T follicular helper cell (primary cell): ENCODE results near the gene MLST8.

Experiments
- DNase-seq: peaks from one replicate; pipeline ENCODE4 v3.0.0-alpha.2; 2020; ENCODE audit warnings: low read depth

MLST8 gene

DNA sequence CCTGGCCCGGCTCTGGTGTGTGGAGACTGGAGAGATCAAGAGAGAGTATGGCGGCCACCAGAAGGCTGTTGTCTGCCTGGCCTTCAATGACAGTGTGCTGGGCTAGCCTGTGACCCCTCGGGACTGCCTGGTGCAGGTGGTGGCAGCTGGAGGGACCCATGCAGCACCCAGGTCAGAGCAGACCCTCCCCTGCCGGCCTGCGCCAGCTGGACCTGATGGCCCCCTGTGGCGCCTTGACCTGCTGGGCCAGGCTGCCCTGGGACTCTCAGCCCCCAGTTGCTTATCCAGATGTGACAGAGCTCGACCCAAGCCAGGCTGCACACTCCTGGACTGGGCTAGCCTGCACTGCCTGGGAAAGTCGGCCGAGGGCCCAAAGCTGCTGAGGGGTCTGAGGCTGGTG lies 3.5 kb downstream of the MLST8 start:
- no peak for DNase-seq

DNA sequence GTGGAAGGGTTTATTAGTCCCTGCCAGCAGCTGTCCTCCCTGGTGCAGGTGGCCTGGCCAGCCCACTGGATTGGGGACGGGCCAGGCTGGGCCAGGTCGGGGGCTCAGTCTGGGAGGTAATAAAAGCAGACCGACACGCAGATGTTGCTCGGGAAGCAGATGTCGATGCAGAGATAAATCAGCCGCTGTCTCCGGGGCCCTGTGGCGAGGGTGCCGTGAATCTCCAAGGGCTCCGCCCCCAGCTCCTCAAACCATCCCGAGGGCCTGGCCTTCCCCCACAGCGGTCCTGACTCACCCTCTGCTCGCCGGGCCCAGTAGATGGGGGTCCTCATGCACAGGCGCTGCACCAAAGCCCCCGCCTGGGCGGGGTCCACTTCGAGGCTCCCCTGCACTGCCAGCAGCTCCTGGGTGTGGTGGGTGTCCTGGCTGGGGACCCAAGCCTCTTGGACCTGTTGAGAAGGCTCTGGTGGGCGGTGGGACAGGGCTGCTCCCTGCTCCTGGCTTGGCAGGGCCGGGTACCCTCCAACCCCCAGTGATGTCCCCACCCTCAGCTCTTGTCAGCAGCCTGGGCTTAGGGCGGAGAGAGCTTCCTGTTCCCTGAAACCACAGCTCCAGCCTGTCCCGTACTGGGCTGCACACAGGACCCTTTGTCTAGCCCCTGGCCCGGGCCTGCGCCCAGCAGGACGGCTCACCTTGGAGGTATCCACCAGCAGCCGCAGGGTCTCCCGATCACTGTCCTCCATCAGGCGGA lies 4.2 kb downstream of the MLST8 start:
- no peak for DNase-seq

DNA sequence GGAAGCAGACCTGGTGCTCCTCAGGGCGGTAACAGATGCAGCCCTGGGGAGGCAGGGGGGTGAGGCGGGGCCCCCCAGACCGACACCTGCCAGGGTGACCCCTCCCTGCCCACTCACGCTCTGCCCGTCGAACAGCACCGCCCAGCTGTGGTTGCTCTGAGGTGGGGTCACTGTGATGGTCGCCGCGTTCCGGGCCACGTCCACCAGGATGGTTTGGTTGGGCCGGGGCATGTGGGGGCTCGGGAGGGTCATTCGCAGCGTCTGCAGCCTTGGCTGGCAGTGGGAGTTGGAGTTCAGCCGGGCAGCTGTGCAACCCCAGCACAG lies 4.7 kb downstream of the MLST8 start:
- no peak for DNase-seq

- DNase-seq: no peak
These were observed 5.4 kb downstream of the MLST8 start, which contains the start of gene BRICD5 for GRCh38 chr16:2210386-2211365. TSS of gene BRICD5 (minus strand) at chr16:2210863. CDS start at chr16:2210833, 30 bp downstream.

DNA sequence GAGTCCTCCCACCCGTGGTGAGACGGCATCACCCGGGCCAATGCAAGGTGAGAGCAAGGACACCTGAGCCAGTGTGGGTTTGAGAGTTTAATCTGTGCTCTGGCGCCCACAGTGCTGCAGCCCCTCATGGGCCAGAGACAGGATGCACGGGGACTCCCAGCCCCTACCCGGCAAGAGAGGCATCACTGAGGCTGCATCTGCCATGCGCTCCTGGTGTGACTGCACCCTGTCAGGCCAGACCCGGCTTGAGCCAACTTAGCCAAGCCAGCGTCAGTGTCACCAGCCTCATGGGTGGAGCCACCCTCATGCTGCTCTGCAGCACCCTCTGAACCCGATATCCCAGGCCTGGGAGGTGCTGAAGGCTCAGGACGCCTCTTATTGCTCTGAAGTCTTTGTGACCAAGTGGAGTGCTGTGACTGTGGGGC lies 6.7 kb downstream of the MLST8 start:
- no peak for DNase-seq

DNA sequence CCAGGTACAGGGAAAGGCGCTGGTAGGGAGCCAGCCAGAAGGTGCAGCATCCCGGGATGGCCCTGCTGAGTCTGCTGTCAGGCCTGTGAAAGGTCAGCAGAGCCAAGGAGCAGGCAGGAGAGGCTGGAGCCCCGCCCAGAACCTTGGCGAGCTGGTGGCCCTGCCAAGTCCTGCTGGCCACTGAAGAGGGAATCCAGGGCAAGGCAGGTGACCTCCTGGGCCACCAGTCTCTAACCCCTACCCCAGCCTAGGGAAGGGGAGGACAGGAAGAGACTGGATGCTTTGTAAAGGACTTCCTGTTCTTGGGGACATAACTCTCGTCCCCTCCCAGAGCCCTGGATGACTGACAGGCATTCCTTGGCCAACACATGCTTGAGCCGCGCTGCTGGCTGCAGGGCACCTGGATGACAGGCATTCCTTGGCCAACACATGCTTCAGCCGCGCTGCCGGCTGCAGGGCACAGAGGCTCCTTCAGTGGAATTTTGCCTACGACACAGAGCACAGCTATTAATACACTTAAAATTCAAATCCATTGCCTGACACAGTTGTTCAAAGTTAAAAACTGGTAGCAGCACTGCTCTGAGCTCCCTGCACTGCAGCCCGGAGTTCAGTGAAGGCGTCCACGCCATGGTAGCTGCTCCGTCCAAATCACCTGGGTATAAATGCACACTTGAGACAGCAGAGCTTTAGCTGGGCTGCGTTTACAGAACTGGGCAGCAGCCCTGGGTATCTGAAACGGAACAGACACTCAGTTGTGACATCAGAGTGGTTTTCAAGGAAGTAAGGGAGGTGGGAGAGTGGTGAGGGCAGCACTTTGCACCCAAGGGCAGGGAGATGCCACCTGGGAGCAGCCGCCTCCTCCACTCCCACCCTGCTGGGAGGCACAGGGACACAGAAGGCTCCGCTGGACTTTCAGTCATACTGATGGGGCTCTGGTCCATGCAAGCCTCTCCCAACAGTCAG lies 7.4 kb downstream of the MLST8 start:
- DNase-seq: no peak

GRCh38 chr16:2213817-2214718 lies 8.8 kb downstream of the MLST8 start:
- DNase-seq: no peak

GRCh38 chr16:2214719-2214968 lies 9.4 kb downstream of the MLST8 start, which contains the start of gene PGP:
TSS of gene PGP (minus strand) at chr16:2214840. CDS start at chr16:2214777, 63 bp downstream.
- no peak for DNase-seq

DNA sequence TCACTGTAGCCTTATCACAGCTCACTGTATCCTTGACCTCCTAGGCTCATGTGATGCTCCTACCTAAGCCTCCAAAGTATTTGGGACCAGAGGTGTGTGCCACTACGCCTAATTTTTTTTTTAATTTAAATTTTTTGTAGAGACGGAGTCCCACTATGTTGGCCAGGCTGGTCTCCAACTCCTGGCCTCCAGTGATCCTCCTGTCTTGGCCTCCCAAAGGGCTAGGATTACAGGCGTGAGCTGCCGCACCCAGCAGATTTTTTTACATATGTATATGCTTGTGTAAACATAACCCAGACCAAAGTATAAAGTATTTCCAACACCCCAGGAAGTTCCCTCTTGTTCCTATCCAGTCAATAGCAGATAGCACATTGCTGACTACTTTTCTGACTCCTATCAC lies 11.1 kb downstream of the MLST8 start:
- DNase-seq: no peak

- peak; percentile 97 for DNase-seq
These were observed 18.1 kb downstream of the MLST8 start, which contains the start of gene E4F1 for GRCh38 chr16:2223221-2223941. TSS of gene E4F1 (plus strand) at chr16:2223591. CDS start at chr16:2223614, 23 bp downstream.

GRCh38 chr16:2223942-2224486 lies 18.8 kb downstream of the MLST8 start:
- DNase-seq: no peak

GRCh38 chr16:2226245-2226793 lies 21.1 kb downstream of the MLST8 start:
- DNase-seq: no peak

DNA sequence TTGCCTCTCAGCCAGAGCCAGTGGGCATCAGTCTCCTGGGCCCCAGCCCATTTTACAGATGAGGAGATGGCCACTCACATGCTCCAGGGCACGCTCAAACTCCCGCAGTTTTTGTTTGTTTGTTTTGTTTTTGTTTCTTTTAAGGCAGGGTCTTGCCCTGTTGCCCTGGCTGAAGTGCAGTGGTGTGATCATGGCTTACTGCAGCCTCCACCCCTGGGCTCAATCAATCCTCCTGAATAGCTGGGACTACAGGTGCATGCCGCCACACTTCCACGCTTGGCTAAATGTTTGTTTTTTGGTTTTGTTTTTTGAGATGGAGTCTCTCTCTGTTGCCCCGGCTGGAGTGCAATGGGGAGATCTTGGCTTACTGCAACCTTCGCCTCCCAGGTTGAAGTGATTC lies 21.7 kb downstream of the MLST8 start:
- no peak for DNase-seq

- no peak for DNase-seq
These were observed 23.0 kb downstream of the MLST8 start for GRCh38 chr16:2228161-2228824.

DNA sequence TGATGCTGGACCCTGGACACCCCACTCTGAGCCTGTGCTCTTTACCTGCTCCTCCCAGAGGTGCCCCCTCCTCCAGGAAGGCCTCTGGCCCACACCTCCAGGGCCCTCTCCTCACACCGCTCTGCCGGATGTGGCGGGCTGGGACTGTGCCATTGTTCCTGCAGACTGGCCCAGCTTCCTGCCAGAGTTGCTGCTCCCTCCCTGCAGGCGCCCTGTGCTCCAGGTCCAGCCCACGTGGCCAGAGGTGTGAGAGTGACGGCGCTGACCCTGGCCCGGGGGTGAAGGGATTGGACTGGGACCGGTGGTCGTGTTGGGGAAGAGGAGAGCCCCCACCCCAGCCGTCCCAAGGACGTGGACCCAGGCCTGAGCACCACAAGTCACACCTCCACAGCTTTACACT lies 23.8 kb downstream of the MLST8 start:
- DNase-seq: no peak

DNA sequence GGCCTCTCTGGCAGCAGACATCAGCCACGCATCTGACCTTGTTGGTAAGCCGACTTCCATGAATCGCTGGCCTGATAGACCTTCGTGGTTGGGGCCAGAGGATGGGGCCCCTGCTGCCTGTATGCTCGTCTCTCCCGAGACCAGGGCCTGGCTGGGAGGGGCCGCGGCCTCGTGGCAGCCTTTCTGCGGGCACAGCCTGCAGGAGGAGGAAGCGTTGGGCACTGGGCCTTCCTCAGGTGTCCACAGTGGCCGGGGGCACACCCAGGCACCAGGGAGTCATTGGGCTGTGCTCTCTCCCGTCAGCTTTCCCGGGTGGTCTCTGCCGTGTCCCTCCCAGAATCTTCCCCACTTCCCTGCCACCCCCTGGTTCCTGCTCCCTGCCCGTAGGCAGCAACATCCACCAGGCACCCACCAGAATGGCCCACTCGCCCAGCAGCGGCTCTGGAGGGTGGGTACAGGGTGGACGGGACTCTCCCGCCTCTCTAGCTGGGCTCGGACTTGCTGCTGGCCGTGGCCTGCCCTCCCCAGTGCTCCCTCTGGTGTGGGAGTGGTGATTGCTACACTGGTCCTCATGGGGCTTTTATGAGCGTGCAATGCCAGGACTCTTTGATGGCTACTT lies 24.5 kb downstream of the MLST8 start:
- no peak for DNase-seq

DNA sequence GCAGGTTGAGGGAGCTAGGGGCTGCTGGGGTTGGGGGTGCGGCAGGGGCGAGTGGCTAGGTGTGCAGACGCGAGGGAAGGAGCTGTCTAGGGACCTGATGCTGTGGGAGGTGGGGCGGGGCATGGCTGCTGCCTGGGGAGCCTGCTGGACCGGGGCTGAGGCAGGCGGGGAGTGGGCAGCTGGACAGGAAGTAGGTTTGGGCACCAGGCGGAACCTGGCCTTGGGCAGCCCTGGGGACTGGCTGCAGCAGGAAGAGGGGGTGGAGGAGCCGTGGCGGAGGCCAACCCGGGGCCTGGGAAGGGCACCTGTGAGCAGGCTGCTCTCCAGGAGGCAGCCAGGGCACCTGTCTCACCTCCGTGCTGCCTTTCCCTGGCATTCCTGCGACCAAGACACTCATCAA lies 25.1 kb downstream of the MLST8 start:
- DNase-seq: no peak
